ENCODE measurements around the gene SELPLG. TPM values are rescaled to one million over a fixed set of nuclear protein-coding genes. Genes with fewer than 3 reads are reported as not detected.

The SELPLG gene

DNA sequence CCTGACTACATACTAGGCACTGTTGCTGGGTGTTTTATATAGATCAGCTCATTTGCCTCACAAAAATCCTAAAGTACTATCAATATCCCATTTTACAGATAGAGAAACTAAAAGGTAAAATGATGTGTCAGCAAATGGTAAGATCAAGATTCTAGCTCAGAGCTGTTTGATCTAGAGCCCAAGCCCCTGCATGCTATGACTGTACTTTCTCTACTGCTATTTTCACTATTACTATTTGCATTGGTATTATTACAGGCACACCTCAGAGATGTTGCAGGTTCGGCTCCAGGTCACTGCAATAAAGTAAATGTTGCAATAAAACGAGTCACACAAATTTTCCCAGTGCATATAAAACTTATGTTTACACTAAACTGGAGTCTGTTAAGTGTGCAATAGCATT is 60.4 kb downstream of the SELPLG start:
- no peaks in the 10 kb centered on the region for H3K27me3 ChIP-seq (ENCODE audit: insufficient read depth, poor library complexity, severe bottlenecking)
- TF ChIP-seq, protein P1, sequence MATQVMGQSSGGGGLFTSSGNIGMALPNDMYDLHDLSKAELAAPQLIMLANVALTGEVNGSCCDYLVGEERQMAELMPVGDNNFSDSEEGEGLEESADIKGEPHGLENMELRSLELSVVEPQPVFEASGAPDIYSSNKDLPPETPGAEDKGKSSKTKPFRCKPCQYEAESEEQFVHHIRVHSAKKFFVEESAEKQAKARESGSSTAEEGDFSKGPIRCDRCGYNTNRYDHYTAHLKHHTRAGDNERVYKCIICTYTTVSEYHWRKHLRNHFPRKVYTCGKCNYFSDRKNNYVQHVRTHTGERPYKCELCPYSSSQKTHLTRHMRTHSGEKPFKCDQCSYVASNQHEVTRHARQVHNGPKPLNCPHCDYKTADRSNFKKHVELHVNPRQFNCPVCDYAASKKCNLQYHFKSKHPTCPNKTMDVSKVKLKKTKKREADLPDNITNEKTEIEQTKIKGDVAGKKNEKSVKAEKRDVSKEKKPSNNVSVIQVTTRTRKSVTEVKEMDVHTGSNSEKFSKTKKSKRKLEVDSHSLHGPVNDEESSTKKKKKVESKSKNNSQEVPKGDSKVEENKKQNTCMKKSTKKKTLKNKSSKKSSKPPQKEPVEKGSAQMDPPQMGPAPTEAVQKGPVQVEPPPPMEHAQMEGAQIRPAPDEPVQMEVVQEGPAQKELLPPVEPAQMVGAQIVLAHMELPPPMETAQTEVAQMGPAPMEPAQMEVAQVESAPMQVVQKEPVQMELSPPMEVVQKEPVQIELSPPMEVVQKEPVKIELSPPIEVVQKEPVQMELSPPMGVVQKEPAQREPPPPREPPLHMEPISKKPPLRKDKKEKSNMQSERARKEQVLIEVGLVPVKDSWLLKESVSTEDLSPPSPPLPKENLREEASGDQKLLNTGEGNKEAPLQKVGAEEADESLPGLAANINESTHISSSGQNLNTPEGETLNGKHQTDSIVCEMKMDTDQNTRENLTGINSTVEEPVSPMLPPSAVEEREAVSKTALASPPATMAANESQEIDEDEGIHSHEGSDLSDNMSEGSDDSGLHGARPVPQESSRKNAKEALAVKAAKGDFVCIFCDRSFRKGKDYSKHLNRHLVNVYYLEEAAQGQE (IDR thresholded peaks at IDR 0.05; ENCODE audit: insufficient replicate concordance, low read depth) = no peak
- TF ChIP-seq POLR2AphosphoS5 (IDR thresholded peaks at IDR 0.05; ENCODE audit: low read depth) = no peak
- TF ChIP-seq, protein P2, sequence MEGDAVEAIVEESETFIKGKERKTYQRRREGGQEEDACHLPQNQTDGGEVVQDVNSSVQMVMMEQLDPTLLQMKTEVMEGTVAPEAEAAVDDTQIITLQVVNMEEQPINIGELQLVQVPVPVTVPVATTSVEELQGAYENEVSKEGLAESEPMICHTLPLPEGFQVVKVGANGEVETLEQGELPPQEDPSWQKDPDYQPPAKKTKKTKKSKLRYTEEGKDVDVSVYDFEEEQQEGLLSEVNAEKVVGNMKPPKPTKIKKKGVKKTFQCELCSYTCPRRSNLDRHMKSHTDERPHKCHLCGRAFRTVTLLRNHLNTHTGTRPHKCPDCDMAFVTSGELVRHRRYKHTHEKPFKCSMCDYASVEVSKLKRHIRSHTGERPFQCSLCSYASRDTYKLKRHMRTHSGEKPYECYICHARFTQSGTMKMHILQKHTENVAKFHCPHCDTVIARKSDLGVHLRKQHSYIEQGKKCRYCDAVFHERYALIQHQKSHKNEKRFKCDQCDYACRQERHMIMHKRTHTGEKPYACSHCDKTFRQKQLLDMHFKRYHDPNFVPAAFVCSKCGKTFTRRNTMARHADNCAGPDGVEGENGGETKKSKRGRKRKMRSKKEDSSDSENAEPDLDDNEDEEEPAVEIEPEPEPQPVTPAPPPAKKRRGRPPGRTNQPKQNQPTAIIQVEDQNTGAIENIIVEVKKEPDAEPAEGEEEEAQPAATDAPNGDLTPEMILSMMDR (IDR thresholded peaks at IDR 0.05; ENCODE audit: insufficient read depth, low read length) = no peak
- TF ChIP-seq GABPA (IDR thresholded peaks at IDR 0.05; ENCODE audit: low read depth) = no peak
- TF ChIP-seq SPI1 (IDR thresholded peaks at IDR 0.05; ENCODE audit: borderline replicate concordance, low read depth) = no peak
- no peak for DNase-seq (ENCODE audit: low read depth in 1 of 2, low spot score in 1 of 2)
- no peak overlapping the region for H3K27ac ChIP-seq (replicated peaks)
- H3K4me3 ChIP-seq (replicated peaks; ENCODE audit: insufficient read depth, low read length) = no peak overlapping the region

DNA sequence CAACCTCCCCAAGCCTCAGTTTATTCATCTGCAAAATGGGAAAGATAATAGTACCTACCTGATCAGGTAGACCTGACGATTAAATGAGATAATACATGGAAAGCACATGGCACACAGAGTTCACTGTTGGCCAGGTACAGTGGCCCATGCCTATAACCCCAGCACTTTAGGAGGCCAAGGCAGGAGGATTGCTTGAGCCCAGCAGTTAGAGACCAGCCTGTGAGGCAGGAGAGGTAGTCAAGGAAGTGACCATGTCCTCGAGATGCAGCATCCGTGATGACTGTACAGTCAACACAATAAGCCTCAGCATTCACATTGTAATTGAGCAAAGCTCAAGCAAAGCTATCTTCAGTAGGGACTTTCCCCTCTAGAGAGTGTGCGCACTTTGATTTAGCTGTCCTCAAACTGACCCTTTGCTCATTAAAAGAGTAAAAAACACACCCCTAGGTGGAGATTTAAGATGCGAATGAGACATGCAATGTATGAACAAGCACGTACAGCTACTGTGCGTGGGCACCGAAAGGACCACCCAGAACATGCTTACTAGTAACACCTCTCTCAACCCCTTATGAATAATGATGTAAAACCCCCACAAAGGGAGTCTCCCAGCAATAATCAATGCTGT is 61.4 kb downstream of the SELPLG start:
- H3K27me3 ChIP-seq (ENCODE audit: insufficient read depth, poor library complexity, severe bottlenecking) = no peaks in the 10 kb centered on the region
- no peak for TF ChIP-seq POLR2AphosphoS5 (IDR thresholded peaks at IDR 0.05; ENCODE audit: low read depth)
- TF ChIP-seq GABPA (IDR thresholded peaks at IDR 0.05; ENCODE audit: low read depth) = no peak
- TF ChIP-seq, protein P1 (IDR thresholded peaks at IDR 0.05; ENCODE audit: insufficient replicate concordance, low read depth) = no peak
- TF ChIP-seq, protein P2 (IDR thresholded peaks at IDR 0.05; ENCODE audit: insufficient read depth, low read length) = no peak
- no peak for TF ChIP-seq SPI1 (IDR thresholded peaks at IDR 0.05; ENCODE audit: borderline replicate concordance, low read depth)
- DNase-seq (ENCODE audit: low read depth in 1 of 2, low spot score in 1 of 2) = no peak
- no peak overlapping the region for H3K27ac ChIP-seq (replicated peaks)
- no peak overlapping the region for H3K4me3 ChIP-seq (replicated peaks; ENCODE audit: insufficient read depth, low read length)

Small RNA genes within 50 kb of the gene (microRNA-seq; reads per million reads assigned to microRNA genes)
- gene MIR4496 = not detected
